Aorta (tissue), 5 donors: ENCODE data around the gene CDC40. TPM values are rescaled to one million over a fixed set of nuclear protein-coding genes. Genes with fewer than 3 reads are reported as not detected.
"Not testable (repeated sequence)": the region's sequence is repeated elsewhere in the genome, so short reads cannot be mapped to it uniquely, and the experiment has no call there.

ENCODE experiments used
- ATAC-seq: fragments of 200-7000 bp; cut with Tn5 transposase; one replicate; pipeline ENCODE4 v1.9.1; 2022; ENCODE audit warnings: moderate library complexity; ENCODE audit not compliant: low FRiP score
- DNase-seq, 2 donors: peaks; one replicate each; pipeline ENCODE4 v3.0.0-alpha.2; 2020
- H3K27ac ChIP-seq, 2 donors: one replicate each; pipeline ENCODE4 v1.5.1; 2013; ENCODE audit warnings: low read length in 2 of 2, mild to moderate bottlenecking in 2 of 2, moderate library complexity in 2 of 2, control low read depth in 1 of 2, inconsistent platforms in 1 of 2, low read depth in 1 of 2
- H3K27me3 ChIP-seq, 2 donors: one replicate each; pipeline ENCODE4 v1.6.1; 2013; ENCODE audit warnings: control low read depth in 1 of 2, low read length in 1 of 2, mild to moderate bottlenecking in 1 of 2, moderate library complexity in 1 of 2; ENCODE audit not compliant: insufficient read depth in 2 of 2, control insufficient read depth in 1 of 2
- H3K36me3 ChIP-seq, 2 donors: one replicate each; pipeline ENCODE4 v1.6.1; 2013; ENCODE audit warnings: control low read depth in 1 of 2, low read length in 1 of 2, mild to moderate bottlenecking in 1 of 2; ENCODE audit not compliant: insufficient read depth in 2 of 2, control insufficient read depth in 1 of 2
- H3K4me1 ChIP-seq, 2 donors: one replicate each; pipeline ENCODE4 v1.6.1; 2013; ENCODE audit warnings: low read length in 2 of 2, control low read depth in 1 of 2, mild to moderate bottlenecking in 1 of 2, moderate library complexity in 1 of 2; ENCODE audit not compliant: insufficient read depth in 2 of 2, control insufficient read depth in 1 of 2
- H3K4me3 ChIP-seq, 2 donors: one replicate each; pipeline ENCODE4 v1.5.1; 2013; ENCODE audit warnings: low read length in 2 of 2, control low read depth in 1 of 2, mild to moderate bottlenecking in 1 of 2
- H3K9me3 ChIP-seq: one replicate; pipeline ENCODE4 v1.6.1; 2013; ENCODE audit warnings: mild to moderate bottlenecking, low read length; ENCODE audit not compliant: control insufficient read depth
- WGBS, 2 donors: extraction: QIAGEN DNeasy Blood & Tissue Kit; methylation state at CpG; one replicate each; pipeline ENCODE4 v1.1.7; 2013; 5-methylcytosine and 5-hydroxymethylcytosine counted together
- intact Hi-C, 2 donors: fragments of 100-400 bp; cut with DNase I; formaldehyde crosslinking; loops; one replicate each; pipeline versions ENCODE4 v1.14.2 to v1.15.0; 2022
- polyA plus RNA-seq, 2 donors: library from polyadenylated mRNA; stranded (reverse); fragments of 200-250 nt; gene quantifications; one replicate each; pipeline ENCODE4 v1.2.3, GENCODE V29; 2013
- total RNA-seq, 2 donors: library from RNA; stranded (reverse); fragmentation: NEBNext Ultra II Directional; extraction: Animal tissue kit (Norgen Biotek cat#: 25700); gene quantifications; one replicate each; pipeline ENCODE4 v1.2.1, GENCODE V29; 2021
- donor health status: healthy with polysubstance abuse.
- donor health status: Bipolar disorder and iron deficiency.
- donor health status: DM: no; HTN: no; CAD: no.
- donor health status: DM: no; HTN: no; CAD: no.
- donor health status: DM: yes; HTN: yes; CAD: no.

CDC40 gene
- total and polyA plus RNA-seq, 4 donors, result 8.9 to 20.0 (median 12.9) TPM

- Histone ChIP-seq H3K4me3 (no peak overlapping the region), H3K36me3 (peaks cover 4% of the 10 kb centered on the region in 2 donors), H3K9me3 (no peaks in the 10 kb centered on the region), H3K27ac (no peak overlapping the region), H3K4me1 (no peaks in the 10 kb centered on the region), H3K27me3 (no peaks in the 10 kb centered on the region)
- intact Hi-C loops, result no loop called here
- no peak for ATAC-seq
- 87 to 88% methylated on average over 2 of the region's 2 CpGs for WGBS, 2 donors
- no peak for DNase-seq
These were observed 37.0 kb downstream of the CDC40 start for GRCh38 chr6:110217266-110217665.

GRCh38 chr6:110221738-110222137, 41.5 kb downstream of the CDC40 start:
- no peaks in the 10 kb centered on the region for H3K9me3 ChIP-seq
- no peaks in the 10 kb centered on the region for H3K4me1 ChIP-seq
- ATAC-seq (no peak), DNase-seq (no peak)
- H3K4me3 ChIP-seq, result no peak overlapping the region
- H3K36me3 ChIP-seq, result peaks cover 0 to 2% of the 10 kb centered on the region in 2 donors
- no peaks in the 10 kb centered on the region for H3K27me3 ChIP-seq
- H3K27ac ChIP-seq, result no peak overlapping the region
- intact Hi-C loops, result no loop called here

- Histone ChIP-seq H3K36me3 (no peaks in the 10 kb centered on the region), H3K27me3 (no peaks in the 10 kb centered on the region), H3K27ac (no peak overlapping the region), H3K4me3 (no peak overlapping the region), H3K9me3 (no peaks in the 10 kb centered on the region), H3K4me1 (no peaks in the 10 kb centered on the region)
- no peak for ATAC-seq
- WGBS, 2 donors, result 95 to 100% methylated on average over 1 of the region's 1 CpG
- DNase-seq, result no peak
- intact Hi-C loops, result no loop called here
These were observed 46.0 kb downstream of the CDC40 start for GRCh38 chr6:110226261-110226660.

GRCh38 chr6:110232450-110232849, 52.2 kb downstream of the CDC40 start:
- Histone ChIP-seq H3K4me3 (no peak overlapping the region), H3K4me1 (peaks cover 0 to 6% of the 10 kb centered on the region in 2 donors), H3K27me3 (no peaks in the 10 kb centered on the region), H3K36me3 (peaks cover 0 to 4% of the 10 kb centered on the region in 2 donors), H3K9me3 (no peaks in the 10 kb centered on the region), H3K27ac (no peak overlapping the region)
- intact Hi-C loops, result no loop called here
- ATAC-seq, result no peak
- no peak for DNase-seq
- 11 to 25% methylated on average over 2 of the region's 2 CpGs for WGBS, 2 donors

- Histone ChIP-seq H3K4me1 (peaks cover 0 to 6% of the 10 kb centered on the region in 2 donors), H3K9me3 (no peaks in the 10 kb centered on the region), H3K27ac (no peak overlapping the region), H3K36me3 (peaks cover 0 to 4% of the 10 kb centered on the region in 2 donors), H3K4me3 (no peak overlapping the region), H3K27me3 (no peaks in the 10 kb centered on the region)
- intact Hi-C loops, result no loop called here
- WGBS, 2 donors, result 87% methylated on average over 2 of the region's 2 CpGs
- DNase-seq (no peak), ATAC-seq (no peak)
These were observed 53.6 kb downstream of the CDC40 start for GRCh38 chr6:110233770-110234374.

- intact Hi-C loops, ATAC-seq: not testable (repeated sequence)
- 97 to 100% methylated on average over 1 of the region's 1 CpG for WGBS, 2 donors
These were observed 55.8 kb downstream of the CDC40 start for GRCh38 chr6:110236007-110236406.

GRCh38 chr6:110239526-110240274, 59.5 kb downstream of the CDC40 start:
- 91 to 96% methylated on average over 1 of the region's 1 CpG for WGBS, 2 donors
- intact Hi-C loops, result no loop called here

More at GRCh38 chr6:110236007-110236406, 55.8 kb downstream of the CDC40 start:
- H3K36me3 ChIP-seq, H3K27ac ChIP-seq, H3K9me3 ChIP-seq, H3K4me1 ChIP-seq, DNase-seq, H3K27me3 ChIP-seq, H3K4me3 ChIP-seq: not testable (repeated sequence)

GRCh38 chr6:110244621-110245020, 64.4 kb downstream of the CDC40 start:
- H3K4me3 ChIP-seq, H3K27me3 ChIP-seq, intact Hi-C loops, H3K9me3 ChIP-seq, H3K36me3 ChIP-seq, DNase-seq, ATAC-seq, H3K27ac ChIP-seq, H3K4me1 ChIP-seq: not testable (repeated sequence)
- 88 to 89% methylated on average over 3 of the region's 3 CpGs for WGBS, 2 donors

More at GRCh38 chr6:110239526-110240274, 59.5 kb downstream of the CDC40 start:
- no peaks in the 10 kb centered on the region for H3K4me1 ChIP-seq
- no peak overlapping the region for H3K4me3 ChIP-seq
- H3K9me3 ChIP-seq, result no peaks in the 10 kb centered on the region
- no peaks in the 10 kb centered on the region for H3K27me3 ChIP-seq
- no peak overlapping the region for H3K27ac ChIP-seq
- peaks cover 0 to 4% of the 10 kb centered on the region in 2 donors for H3K36me3 ChIP-seq
- DNase-seq (no peak), ATAC-seq (no peak)

- no peak for DNase-seq
- Histone ChIP-seq H3K9me3 (no peaks in the 10 kb centered on the region), H3K4me3 (no peak overlapping the region), H3K27ac (no peak overlapping the region), H3K36me3 (peaks cover 0 to 4% of the 10 kb centered on the region in 2 donors), H3K27me3 (no peaks in the 10 kb centered on the region), H3K4me1 (no peaks in the 10 kb centered on the region)
- intact Hi-C loops, result no loop called here
- 95 to 96% methylated on average over 3 of the region's 3 CpGs for WGBS, 2 donors
- ATAC-seq, result no peak
These were observed 66.2 kb downstream of the CDC40 start for GRCh38 chr6:110246378-110246777.
